GM12892 (cell line): ENCODE measurements around the gene ASAP3.

ENCODE experiments used
- POLR2A ChIP-seq: IDR thresholded peaks from 2 replicates; pipeline ENCODE4 v1.6.1; 2011; ENCODE audit warnings: low read depth, low read length, control low read depth
- TAF1 ChIP-seq: IDR thresholded peaks from 2 replicates; pipeline ENCODE4 v1.6.1; 2011; ENCODE audit warnings: low read depth, mild to moderate bottlenecking, control low read depth, low read length, borderline replicate concordance

DNA sequence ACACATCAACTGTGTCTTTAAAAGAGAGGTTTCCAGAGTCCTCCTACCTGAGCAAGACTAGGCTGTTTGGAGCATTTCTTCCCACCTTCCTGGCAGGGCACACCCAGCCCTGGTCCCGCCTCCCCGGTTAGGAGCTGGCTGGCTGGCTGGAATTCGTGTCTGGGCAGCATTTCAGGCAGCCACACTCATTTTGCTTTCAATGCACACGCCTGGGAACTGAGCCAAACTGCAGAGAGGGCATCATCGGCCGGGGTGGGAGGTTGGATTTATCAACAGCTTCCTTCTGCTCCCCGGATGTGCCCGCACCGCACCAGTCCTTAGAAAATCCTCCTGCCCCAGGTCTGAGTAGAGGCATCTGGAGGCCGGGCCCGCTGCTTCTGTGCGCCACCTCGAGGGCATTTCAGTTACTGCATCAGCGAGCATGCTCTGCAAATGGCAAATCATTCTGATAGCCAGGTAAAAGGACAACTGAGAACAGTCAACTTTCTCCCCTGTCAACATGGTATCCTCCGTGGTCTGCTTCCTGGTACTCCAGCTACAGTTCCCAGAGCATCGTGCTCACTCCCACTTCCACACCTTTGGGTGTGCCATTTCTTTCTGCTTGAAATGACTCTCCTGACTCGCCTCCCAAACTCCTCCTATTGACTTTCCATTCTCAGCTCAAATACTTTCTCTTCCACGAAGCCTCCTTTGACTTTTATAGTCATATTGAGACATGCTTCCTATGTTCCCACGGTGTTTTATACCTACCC, 80.1 kb downstream of the ASAP3 start:
- no peak for TF ChIP-seq TAF1
- TF ChIP-seq POLR2A, result no peak
